Esophagus muscularis mucosa (tissue), 3 donors: Measurements from ENCODE around the gene DEFB128.

Experiments
- POLR2A ChIP-seq: fragments of 450-650 bp; IDR thresholded peaks from one replicate; pipeline ENCODE4 v1.6.1; 2017; ENCODE audit warnings: antibody characterized with exemption, moderate library complexity, mild to moderate bottlenecking, low read depth
- TF ChIP-seq, protein P1 (sequence below), 3 experiments: fragments of 200-600 bp in 2 of 3; fragments of 450-650 bp in 1 of 3; sonication (generic) in 2 of 3; IDR thresholded peaks; one replicate each; pipeline ENCODE4 v1.5.1; 2017 to 2019; ENCODE audit warnings: antibody characterized with exemption in 3 of 3, mild to moderate bottlenecking in 2 of 3, moderate library complexity in 1 of 3

DNA sequence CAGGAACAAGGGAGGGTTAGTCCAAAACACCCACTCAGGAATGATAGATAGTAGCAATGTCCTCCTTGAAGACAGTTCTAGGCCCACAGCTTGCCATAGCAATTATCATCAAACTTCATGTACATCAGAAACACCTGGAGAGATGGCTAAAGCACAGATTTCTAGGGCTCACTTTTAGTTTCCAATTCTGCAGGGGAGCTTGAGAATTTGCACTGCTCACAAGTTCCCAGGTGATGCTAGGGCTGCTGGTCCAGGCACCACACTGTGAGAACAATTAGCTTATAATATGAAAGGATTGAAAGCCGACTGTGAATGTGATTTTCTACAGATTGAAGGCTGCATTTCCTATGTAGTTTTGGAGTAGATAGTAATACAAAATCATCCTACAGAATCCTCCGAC is 43.6 kb downstream of the DEFB128 start:
- TF ChIP-seq, protein P1, sequence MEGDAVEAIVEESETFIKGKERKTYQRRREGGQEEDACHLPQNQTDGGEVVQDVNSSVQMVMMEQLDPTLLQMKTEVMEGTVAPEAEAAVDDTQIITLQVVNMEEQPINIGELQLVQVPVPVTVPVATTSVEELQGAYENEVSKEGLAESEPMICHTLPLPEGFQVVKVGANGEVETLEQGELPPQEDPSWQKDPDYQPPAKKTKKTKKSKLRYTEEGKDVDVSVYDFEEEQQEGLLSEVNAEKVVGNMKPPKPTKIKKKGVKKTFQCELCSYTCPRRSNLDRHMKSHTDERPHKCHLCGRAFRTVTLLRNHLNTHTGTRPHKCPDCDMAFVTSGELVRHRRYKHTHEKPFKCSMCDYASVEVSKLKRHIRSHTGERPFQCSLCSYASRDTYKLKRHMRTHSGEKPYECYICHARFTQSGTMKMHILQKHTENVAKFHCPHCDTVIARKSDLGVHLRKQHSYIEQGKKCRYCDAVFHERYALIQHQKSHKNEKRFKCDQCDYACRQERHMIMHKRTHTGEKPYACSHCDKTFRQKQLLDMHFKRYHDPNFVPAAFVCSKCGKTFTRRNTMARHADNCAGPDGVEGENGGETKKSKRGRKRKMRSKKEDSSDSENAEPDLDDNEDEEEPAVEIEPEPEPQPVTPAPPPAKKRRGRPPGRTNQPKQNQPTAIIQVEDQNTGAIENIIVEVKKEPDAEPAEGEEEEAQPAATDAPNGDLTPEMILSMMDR (IDR thresholded peaks at IDR 0.05): no peak
- TF ChIP-seq POLR2A: no peak
